D721Med (cell line): ENCODE results near the gene TMEM255B.

Source experiments
- DNase-seq: peaks from one replicate; pipeline ENCODE4 v3.0.0; 2011; ENCODE audit warnings: low spot score; ENCODE audit not compliant: insufficient read length
- FAIRE-seq: peaks from 2 replicates; lab custom pipeline; 2011; peaks lifted over from hg19 to GRCh38; lab: Jason Lieb, UNC
- CTCF ChIP-seq: IDR thresholded peaks from 2 replicates; pipeline ENCODE4 v1.5.1; 2012; ENCODE audit warnings: mild to moderate bottlenecking, control low read depth; ENCODE audit not compliant: insufficient read depth; ENCODE audit errors: missing control alignments

The TMEM255B gene

DNA sequence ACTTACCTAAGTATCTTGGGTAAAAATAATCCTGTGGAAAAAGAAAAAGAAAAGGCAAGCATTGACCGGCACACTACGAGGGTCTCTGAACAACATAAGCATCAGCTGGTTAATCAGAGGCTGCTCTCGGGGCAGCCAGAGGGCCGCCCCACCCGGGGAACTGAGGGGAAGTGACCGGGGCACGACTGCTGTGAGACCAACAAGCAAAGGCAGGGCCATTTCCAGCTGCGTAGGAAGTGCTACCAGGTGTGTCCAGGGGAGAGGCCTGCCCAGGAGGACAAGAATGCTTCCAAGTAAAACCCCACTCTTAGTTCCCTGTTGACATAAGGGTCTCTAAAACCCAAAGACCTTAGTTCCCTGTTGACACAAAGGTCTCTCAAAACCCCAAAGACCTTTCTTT, 89.0 kb downstream of the TMEM255B start:
- DNase-seq: no peak
- TF ChIP-seq CTCF: no peak
- FAIRE-seq: no peak

GRCh38 chr13:113848431-113849260, 89.6 kb downstream of the TMEM255B start:
- TF ChIP-seq CTCF: no peak
- DNase-seq: no peak
- no peak for FAIRE-seq

GRCh38 chr13:113849546-113849945, 90.5 kb downstream of the TMEM255B start:
- no peak for FAIRE-seq
- DNase-seq: no peak
- TF ChIP-seq CTCF: no peak

DNA sequence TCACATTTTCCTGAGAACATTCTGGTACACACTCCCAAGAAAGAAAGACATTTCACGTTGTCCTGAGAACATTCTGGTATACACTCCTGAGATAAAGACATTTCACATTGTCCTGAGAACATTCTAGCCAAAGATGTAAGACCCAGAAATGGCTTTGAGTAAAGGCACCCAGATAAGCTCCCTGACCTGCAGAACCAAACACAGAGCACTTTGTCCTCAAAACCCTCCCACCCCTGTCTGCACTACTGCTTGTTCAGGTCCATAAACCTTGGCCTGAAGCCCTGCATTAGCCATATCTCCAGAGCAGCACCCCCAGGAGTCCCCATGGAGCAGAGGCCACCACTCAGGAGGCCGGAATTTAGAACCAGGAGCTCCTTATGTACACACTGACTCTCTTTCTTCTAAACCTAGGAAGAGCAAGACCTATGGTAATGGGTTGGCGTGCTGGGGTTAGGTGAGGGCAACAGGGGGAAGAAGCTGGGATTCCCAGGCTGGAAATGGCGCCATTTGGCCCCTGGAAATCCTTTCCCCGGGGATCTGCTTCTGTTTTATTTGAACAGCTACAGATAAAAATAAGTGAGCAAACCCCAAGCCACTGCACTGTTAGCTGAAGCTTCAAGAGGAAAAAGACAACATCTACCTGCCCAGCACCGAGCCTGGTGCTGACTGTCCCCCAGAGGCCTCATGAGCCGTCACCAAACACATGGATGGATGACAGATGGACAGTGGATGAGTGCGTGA, 91.1 kb downstream of the TMEM255B start:
- FAIRE-seq (no peak), DNase-seq (no peak)
- no peak for TF ChIP-seq CTCF

DNA sequence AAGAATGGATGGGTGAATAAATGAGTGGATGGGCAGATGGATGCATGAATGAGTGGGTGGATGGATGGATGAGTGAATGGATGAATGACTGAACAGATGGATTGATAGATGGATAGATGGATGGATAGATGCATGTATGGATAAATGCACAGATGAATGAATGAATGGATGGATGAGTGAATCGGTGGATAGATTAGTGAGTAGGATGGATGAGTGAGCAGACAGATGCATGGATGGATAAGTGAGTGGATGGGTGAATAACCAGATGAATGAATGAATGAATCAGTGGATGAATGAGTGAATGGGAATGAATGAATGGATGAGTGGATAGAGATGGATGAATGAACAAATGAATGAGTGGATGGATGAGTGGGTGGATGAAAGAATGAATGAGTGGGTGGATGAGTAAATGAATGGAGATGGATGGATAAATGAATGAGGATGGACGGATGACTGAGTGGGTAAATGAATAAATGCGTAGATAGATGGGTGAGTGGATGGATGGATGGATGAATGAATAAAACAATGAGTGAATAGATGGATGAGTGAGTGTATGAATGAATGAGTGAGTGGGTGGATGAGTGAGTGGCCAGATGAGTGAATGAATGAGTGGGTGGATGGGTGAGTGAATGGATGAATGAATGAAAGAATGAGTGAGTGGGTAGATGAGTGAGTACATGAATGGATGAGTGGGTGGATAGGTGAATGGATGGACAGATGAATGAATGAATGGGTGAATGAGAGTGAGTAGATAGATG, 91.9 kb downstream of the TMEM255B start:
- DNase-seq (no peak), FAIRE-seq (no peak)

DNA sequence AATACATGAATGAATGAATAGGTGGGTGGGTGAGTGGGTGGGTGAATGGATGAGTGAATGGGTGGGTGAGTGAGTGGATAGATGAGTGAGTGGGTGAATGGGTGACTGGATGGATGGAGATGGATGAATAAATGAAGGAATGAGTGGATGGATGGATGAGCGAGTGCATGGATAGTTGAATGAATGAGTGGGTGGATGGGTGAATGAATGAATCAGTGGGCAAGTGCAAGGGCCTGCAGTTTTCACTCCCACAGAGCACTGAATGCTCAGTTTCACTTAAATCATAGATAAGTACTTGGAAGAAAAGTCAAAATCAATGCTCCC, 92.4 kb downstream of the TMEM255B start:
- DNase-seq: no peak
- TF ChIP-seq CTCF: no peak
- FAIRE-seq: no peak

More for the DNA sequence above, 91.9 kb downstream of the TMEM255B start:
- no peak for TF ChIP-seq CTCF
